Esophagus squamous epithelium (tissue), 4 donors: ENCODE data around the gene SLC44A1.

Experiments used
- CTCF ChIP-seq, 6 experiments: fragments of 450-650 bp in 4 of 6; fragments of 200-600 bp in 2 of 6; sonication (generic) in 2 of 6; IDR thresholded peaks; one replicate each; pipeline ENCODE4 v1.5.1; 2016 to 2019; ENCODE audit warnings: antibody characterized with exemption in 6 of 6, mild to moderate bottlenecking in 4 of 6, moderate library complexity in 4 of 6
- POLR2A ChIP-seq, 4 donors: fragments of 450-650 bp; IDR thresholded peaks; one replicate each; pipeline ENCODE4 v1.6.1; 2017; ENCODE audit warnings: antibody characterized with exemption in 4 of 4, mild to moderate bottlenecking in 4 of 4, moderate library complexity in 3 of 4

GRCh38 chr9:105341434-105342146 is 97.1 kb downstream of the SLC44A1 start:
- TF ChIP-seq POLR2A (IDR thresholded peaks at IDR 0.05) (no peak), CTCF (IDR thresholded peaks at IDR 0.05) (no peak)
